ENCODE results near the gene FOSL2. TPM values are rescaled to one million over a fixed set of nuclear protein-coding genes. Genes with fewer than 3 reads are reported as not detected.

The FOSL2 gene
- polyA plus RNA-seq, 3 donors = 22.4 to 27.7 (median 27.5) TPM

DNA sequence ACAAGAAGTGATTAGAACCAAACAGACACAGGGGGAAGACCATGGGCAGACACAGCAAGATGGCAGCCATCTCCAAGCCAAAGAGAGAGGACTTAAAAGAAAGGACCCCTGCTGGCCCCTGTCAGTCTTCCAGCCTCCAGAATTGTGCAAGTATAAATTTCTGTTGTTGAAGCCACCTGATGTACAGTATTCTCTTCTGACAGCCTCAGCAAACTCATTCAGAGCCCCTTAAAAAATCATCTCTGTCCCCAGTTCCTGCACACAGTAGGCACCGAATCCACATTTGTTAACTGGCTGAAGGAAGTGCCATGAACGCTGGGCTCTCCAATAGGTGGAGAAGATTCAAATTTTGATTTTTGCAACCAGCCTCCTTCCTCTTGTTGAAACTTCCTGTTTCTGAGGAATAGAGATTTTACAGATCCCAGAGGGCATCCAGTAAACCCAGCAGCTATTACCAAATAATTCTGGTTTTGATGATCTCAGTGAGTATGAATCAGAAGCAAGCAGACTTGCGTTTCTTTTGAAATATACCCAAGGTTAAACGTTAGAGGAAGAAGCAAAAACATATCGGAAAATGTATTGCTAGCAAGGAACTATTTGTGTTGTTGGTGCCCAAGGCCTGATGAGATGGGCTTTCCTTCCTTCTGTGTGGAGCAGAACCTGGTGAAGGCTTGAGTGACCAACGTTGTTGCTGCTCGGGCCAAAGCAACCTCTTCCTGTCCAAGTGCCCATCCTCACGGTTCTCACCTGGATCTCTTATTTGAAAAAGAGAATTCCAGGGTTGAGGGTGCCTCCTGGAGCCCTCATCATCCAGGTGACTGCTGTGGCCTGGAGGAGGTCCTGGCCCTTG is 55.5 kb downstream of the FOSL2 start:
- no peak for DNase-seq

DNA sequence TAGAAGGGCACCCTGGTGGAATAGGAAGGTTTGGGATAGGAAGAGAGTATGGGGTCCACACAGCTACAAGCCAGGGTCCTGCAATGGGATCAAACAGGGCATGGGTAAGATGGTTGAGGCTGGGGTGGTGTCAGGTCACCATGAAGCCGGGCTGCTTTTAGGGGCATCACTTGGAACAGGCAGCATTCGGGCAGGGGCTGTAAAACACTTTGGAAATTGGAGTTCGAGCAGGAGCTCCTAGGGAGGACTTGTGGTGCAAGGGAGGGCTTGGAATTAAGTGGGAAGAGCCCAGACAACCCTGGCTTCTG is 56.1 kb downstream of the FOSL2 start:
- DNase-seq = no peak

DNA sequence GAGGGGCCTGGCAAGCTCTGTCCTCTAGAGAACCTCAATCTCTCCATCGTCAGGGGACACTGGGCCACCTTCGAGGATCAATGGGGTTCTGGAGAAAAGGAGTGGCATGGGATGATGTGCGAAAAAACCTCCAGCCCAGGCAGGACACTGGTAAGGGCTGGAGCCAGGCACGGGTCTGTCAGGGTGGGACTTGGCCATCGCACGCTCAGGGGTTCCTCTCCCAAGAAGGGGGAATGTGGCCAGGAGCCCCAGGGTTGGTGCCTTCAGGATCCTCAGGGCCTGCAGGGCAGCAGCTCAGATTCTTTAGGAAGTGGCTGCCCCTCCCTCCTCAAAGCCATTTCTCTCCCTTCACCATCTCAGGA is 56.4 kb downstream of the FOSL2 start:
- DNase-seq = no peak

DNA sequence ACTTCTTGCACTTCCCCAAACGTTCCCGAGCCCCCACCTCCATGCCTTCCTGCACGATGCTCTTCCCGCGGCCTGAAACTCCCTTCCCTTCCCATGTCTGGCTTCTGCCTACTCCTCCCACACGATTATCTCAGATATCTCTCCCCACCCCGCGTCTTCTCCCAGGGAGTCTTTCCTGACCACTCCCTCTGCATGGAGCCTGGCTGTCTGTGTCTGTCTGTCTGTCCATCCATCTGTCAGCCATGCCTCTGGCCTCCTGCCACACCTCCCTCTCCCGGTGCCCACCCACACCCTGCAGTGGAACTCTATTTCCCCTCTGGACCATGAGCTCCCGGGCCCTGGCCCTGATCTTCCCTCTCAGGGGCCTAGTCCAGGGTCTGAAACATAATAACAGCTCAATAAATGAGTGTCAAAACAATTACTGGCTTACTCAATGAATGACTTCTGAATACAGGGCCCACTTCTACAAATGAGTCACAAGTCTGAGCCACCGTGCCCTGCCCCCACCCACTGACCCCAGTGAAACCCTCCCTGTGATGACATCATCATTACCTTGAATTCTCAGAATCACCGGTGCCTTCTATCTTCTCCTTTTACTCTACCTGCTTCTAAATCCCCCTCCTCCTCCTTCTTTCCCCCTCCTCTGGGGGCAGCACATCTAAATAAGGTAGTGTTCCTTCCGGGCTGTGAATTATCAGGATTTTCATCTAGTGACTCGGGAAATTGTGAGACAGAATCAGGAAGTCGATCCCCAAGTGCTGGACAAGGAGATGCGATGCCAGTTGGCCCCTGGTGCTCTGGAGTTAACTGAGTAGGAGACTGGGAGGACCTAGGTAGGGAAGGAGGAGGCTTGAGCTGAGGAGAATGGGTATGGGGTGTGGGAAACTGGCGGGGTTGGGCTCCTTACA is 57.1 kb downstream of the FOSL2 start:
- no peak for DNase-seq

DNA sequence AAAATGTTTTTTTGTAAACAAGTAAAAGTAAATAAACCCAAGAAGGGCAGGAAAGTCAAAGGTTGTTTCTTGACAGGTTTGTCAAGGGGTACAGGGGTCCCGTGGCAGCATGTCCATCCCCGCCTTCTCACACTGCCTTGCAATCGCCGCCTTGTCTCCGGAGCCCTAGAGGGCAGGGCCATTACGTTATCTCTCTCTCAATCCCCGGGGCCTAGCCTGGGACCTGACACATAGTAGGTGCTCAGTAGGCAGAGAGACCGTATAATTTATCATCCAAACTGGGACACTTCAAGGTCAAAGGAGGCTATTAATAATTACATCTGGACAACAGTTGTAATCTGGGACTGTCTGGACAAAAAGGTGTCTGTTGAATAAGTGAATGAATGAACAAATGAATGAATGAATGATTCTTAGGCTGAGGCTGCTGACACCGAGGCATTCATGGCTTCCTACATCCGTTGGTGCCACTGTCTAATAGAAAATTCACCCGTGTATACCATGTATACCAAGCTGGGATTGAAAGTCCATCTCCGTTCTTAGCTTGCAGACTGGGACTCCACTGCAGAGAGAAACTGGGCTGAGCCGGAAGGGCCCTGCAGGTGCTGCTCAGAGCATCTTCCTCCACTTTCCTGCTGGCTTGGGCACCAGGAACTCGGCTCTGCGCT is 58.4 kb downstream of the FOSL2 start:
- no peak for DNase-seq

DNA sequence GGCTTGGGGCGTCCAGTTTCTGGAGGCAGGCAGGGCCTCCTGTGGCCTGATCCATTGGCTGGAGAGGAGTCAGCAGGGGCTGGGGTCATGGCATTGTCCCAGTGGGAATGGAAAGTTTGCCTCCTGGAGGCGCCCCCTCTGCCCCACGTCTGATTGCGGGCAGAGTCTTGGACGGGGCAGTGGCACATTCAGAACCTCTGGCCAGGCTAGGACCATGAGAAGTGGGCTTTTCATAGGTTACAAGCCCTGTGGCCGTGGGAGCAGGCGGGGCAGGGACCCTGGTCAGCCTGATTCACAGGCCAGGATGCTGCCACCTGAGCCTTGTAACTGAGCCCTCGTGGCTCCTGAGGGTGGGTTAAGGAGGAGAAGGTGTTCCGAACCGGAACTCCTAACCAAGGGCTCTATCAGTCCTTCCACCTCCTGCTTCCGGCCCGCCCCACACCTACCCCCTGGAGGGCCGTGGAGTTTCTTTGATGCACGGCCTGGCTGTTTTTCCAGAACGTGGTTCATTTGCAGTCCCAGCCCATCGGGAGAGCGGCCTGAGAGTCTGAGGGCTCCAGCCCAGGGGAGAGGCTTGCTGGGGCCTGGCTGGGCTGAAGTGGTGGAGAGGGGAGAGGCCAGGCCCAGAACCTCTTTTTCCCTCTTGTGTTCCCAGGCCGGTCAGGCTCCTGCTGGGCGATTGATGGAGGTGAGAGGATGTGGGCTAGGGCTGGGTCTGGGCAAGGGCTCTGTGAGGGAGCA is 59.3 kb downstream of the FOSL2 start:
- DNase-seq = no peak

DNA sequence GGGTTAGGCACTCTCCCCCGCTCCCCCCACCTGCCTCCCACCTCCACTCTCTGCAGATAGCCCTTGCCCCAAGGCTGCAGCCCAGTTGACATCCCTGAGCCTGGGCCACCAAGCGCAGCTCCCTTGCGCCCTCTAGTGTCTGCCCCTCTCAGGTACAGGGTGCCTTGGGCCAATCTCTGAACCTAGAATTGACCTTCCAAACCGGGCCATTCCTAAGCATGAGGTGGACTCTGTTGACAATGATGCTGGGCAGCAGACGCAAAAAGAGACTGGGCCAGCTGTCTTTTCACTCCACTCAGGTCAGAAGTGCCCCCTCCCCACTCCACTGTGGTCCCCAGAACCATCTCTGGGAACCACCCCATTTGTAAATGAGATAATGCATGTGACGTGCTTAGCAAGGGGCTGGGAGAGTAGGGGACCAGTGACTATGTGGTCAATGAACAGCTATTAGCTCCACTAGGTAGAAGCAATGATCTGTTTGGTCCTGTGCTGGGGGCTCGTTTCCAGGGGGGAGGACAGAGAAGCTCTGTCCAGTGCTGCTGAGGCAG is 60.0 kb downstream of the FOSL2 start:
- peak; percentile 20 for DNase-seq

DNA sequence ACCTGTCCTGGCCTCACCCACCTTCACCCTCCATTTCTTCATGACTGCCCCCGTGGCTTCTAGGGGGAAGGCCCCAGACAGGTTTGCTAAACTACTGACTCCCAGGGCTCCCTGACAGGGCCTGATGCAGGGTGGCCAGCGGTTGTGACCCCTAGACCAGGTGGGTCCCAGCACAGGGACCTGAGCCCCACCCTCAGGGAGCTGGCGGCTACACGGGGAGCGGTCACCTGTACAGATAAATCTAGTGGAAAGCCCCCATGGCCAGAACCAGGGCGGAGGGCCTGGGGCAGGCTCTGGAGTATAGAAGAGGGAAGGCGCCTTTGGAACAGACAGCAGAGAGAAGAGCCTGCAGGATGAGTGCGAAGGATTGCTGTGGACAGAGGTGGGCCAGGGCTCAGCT is 60.7 kb downstream of the FOSL2 start:
- no peak for DNase-seq

DNA sequence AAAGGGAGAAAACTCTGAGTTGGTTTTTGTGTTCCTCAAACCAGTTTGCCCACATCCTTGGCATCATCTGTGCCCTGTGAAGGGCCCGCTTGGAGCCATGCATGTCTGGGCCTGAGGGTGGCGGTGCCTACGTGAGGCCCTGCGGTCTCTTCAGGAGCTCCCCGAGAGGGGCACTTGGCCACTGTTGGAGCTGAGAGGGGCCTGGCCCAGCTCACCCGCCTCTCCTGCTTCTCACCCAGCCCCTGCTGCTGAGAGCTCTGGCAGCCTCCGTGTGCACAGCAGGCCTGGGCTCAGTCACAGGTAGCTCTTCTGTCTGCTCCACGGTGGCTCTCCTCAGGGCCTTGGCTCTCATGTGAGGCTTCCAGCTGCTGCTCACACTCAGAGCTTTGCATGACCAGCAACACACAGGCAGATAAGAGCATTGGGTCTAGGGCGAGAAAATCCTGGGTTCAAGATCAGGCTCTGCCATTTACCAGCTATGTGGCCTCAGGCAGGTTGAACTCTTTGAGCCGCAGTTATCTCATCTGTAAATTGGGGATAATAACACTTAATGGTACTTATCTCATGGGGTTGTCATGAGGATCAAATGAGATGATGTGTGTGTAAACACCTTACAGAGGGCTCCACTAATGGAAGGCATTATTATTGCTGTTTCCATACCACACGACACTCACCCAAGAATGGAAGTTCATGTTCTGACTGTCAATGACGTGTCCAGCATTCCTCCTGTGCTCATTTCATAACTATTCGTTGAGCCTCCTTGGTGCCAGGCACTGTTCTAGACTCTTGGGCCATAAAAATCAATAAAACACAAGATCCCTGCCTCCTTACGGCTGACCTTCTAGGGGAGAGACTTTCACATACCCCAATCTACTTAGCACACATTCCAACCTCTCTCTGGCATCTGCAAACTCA is 61.6 kb downstream of the FOSL2 start:
- no peak for DNase-seq

DNA sequence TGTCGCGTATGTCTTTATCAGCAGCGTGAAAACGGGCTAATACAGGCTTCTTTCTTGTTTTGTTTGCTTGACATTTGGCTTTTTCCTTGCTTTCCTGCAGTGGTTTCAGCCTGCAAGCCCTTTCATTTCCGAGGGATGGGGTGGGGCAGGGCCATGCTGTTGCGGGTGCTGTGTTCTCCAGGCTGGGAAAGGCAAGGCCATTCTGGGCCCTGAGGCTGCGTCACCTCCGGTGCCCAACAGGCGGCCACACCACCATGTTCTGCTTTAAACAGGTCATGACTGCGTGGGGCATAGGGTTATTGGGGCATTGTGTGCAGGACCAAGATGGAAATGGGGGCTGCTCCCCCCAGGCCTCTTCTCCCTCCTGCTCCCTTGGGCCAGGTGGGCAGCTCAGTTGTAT is 64.6 kb downstream of the FOSL2 start:
- no peak for DNase-seq

DNA sequence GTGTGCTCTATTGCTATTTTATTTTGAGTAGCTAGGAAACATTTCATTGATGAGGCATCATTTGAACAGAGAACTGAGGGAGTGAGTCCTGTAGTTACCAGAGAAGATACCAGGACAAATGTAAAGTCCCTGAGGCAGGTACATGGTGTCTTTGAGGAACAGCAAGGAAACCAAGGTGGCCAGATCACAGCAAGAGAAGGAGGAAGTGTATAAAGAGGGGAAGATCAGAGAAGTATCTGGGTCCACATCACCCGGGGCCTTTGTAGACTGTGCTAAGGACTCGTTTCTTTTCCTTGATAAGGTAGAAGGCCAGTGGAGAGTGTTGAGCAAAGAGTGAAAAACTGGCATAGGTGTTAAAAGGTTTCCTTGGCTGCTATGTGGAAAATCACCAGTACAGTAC is 68.4 kb downstream of the FOSL2 start:
- no peak for DNase-seq

DNA sequence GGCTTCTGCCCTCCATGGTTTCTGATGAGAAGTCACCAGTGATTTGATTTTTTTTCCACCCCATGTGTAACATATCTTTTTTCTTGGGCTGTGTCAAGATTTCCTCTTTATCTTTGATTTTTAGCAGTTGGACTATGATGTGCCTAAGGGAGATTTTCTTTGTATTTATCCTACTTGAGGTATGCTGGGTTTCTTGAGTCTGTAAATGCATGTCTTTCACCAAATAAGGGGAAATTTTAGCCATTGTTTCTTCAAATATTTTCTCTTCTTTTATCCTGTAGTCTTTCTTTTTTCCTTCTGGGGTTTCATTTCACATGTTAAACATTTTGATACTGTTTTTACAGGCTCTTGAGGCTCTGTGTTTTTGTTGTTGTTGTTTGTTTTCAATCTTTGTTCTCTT is 69.5 kb downstream of the FOSL2 start:
- DNase-seq = no peak

DNA sequence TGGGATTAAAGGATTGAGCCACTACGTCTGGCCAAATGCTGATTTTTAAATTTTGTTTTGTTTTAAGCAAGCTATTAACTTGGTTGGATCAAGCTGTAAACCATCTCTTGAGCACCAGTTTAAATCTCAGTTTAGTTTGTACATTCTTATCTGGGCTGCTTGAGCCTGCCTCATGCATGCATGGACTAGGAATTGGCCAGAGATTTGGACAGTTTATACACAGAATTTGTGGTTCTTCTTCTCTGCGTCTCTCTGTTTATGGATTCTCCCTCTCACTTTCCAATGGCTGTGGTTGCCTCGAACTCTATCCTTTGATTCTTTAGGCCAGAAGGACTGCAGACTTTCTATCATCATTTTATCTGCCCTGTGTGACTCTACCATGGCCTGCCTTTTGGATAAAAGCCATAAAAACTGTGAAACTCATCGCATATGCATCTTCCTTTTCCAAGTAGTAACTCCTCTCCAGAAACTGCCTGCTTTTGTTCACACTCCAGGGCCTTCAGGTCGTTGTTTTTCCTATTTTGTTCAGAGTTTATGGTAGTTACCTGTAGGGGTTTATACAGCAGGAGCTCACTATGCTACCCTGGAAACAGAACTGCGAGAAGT is 70.7 kb downstream of the FOSL2 start:
- no peak for DNase-seq

DNA sequence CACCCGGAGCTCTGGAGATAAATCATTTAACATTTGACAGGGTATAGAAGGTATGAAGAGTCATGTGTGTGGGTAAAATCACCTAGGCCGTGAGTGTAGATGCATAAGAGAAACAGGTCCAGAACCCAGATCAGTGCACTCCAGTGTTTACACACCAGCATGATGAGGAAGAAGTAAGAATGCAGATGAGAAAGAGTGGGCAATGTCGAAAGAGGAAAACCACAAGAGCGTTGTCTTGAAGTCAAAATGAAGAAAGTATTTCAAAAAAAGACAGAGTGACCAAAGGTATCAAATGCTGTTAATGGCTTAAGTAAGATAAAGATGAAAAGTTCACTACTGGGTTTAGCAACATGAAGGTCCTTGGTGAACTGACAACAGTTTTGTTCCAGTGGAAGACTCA is 71.2 kb downstream of the FOSL2 start:
- no peak for DNase-seq

DNA sequence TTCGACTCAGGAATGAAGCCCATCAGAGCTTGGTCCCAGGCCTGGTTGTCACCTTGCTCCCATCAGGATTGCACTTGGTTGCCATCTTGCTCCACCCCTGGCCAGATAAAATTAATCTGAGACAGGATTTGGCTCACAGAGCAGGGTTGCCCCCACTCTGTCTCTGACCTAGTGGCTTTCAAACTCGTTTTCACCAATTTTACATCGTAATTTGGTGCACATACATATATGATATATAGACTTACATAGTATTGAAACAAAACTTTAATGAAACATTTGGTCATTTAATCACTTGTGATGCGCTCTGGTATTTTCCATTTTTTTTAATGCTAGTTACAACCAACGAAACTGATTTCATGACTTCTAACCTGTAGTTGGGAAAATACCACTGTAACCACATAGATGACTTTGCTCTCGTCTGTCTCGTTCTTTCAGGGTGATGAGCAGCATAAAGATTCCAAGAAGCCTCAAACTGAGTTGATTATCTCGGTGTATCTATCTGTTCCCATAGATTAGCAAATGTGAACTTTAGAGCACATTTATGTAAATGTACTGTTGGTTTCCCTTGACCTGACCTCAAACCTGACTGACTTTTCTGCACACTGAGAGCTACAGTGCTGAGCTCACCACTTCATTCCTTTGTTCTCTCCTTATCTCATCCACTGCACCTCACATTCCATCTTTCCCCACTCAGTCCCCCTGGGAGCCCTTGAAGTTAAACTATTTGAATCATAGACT is 72.7 kb downstream of the FOSL2 start:
- no peak for DNase-seq
